ENCODE data around the gene NCAN.

The NCAN gene

DNA sequence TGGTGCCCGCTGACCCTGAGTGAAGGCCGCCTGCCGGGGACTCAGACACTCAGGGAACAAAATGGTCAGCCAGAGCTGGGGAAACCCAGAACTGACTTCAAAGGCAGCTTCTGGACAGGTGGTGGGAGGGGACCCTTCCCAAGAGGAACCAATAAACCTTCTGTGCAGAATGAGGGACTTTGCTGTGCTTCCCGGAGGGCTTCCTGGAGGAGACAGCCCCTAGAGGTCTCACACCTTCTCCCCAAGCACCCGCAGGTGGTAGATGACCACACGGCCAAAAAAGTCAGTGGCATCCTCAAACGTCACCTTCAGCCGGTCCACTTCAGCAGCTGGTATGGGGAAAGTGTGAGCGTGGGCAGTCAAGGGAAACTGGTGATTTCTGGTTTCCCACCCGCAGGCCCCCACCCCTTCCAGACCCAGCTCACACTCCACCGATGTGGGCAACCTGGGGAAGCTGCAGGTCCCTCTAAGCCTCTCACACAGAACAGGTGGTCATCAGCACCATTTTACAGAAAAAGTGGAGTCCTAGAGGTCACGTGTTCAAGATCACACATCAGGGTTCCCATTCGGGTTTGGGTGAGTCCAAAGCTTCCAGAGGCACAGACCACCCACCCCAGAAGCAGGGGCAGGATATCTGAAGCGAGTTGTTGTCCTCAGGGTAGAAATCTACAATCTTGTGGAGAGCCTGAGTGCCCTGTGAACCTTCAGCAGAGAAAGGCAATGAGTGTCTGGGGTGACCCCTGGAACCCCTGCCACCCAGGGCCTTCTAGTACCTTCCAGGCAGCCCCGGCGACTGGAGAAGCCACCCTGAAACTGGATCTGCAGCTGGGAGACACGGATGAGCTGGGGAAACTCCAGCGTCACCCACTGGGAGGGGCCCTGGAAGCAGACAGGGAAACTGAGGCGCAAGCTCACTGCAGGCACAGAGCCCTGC, 9.8 kb upstream of the NCAN start:
- peak overlapping the region; percentile 67 for H3K4me3 ChIP-seq (ENCODE audit: low read depth, low read length)
- TF ChIP-seq CTCF (conservative IDR thresholded peaks at IDR 0.05; ENCODE audit: low read depth, low read length): no peak
- no peak for DNase-seq (ENCODE audit: low read depth)

GRCh38 chr19:19202707-19203011, 9.1 kb upstream of the NCAN start:
- TF ChIP-seq CTCF (conservative IDR thresholded peaks at IDR 0.05; ENCODE audit: low read depth, low read length): no peak
- peak overlapping the region; percentile 67 for H3K4me3 ChIP-seq (ENCODE audit: low read depth, low read length)
- no peak for DNase-seq (ENCODE audit: low read depth)

DNA sequence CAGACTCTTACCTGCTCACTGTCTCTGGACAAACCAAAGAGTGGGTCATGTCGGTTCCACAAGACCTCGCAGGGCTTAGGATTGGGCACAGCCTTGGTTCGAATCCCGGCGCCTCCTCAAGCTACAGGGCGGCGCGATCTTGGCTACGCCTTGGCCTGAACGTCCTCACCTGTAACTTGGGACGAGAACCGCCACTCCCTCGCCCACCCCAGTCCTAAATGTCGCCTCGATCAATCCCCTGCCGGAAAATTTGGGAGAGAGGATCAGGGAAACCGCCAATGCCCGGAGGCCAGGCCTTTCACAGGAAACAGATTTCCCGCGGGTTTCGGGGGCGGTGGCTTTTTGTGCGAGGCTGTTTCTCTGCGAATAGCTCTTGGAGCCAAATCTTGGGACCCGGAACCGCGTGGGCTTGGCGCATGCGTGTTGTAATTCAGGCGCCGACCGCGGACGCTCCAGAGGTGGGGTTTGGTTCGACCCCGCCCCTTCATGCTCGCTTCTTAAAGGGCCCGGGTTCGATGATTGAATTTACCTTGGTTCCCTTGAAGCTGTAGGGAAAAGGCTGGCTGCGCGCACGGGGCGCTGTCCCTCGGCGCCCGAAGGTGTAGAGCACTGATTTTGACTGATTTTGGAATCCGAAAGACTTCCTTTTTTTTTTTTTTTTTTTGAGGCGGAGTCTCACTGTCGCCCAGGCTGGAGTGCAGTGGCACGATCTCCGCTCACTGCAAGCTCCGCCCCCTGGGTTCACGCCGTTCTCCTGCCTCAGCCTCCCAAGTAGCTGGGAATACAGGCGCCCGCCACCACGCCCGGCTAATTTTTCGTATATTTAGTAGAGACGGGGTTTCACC, 8.5 kb upstream of the NCAN start, which contains the start of gene NR2C2AP:
NR2C2AP (minus strand) TSS at position 403 of the 845 bp plus-strand sequence; CDS start at position 49, 354 bp downstream.
- peak; percentile 94 for DNase-seq (ENCODE audit: low read depth)
- peak within 1 kb of the TSS; percentile 67 for H3K4me3 ChIP-seq (ENCODE audit: low read depth, low read length)
- no peak for TF ChIP-seq CTCF (conservative IDR thresholded peaks at IDR 0.05; ENCODE audit: low read depth, low read length)

DNA sequence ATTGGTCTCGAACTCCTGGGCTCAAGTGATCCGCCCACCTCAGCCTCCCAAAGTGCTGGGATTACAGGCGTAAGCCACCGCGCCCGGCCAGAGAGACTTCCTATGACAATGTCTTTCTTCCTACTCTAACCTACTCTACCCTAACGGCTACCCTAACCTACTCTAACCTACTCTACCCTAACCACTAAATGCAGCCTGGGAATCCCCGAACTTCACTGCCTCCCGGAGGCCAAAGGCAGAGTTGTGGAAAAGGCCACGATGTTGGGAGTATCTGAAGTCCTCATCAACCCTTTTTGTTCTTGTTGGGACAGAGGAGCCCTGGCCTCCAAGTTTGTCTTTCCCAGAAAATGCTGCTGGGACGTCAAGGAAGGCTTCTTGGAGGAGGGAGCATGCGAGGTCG, 7.6 kb upstream of the NCAN start:
- no peak for DNase-seq (ENCODE audit: low read depth)
- H3K4me3 ChIP-seq (ENCODE audit: low read depth, low read length): no peak overlapping the region
- TF ChIP-seq CTCF (conservative IDR thresholded peaks at IDR 0.05; ENCODE audit: low read depth, low read length): no peak

GRCh38 chr19:19205416-19206410, 6.0 kb upstream of the NCAN start:
- TF ChIP-seq CTCF (conservative IDR thresholded peaks at IDR 0.05; ENCODE audit: low read depth, low read length): no peak
- DNase-seq (ENCODE audit: low read depth): no peak
- H3K4me3 ChIP-seq (ENCODE audit: low read depth, low read length): no peak overlapping the region

DNA sequence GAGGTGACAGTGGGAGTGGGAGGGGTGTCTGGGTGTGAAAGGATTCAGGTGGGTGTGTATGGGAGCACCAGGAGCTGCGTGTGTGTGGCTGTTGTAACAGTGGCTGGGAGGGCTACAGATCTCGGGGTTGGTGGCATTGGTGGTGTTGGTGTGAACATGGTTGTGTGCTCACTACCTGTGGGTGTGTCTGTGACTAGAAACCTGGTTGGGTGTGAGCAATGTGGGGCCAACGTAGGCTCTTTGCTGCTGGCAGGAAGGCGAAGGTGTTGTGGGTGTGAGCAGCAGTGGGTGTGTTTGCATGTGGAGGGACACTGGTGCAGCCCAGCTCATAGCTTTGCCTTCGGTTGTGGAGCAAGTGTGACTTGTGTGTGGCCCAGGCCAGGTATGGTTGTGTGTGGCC, 4.8 kb upstream of the NCAN start:
- H3K4me3 ChIP-seq (ENCODE audit: low read depth, low read length): no peak overlapping the region
- no peak for DNase-seq (ENCODE audit: low read depth)
- no peak for TF ChIP-seq CTCF (conservative IDR thresholded peaks at IDR 0.05; ENCODE audit: low read depth, low read length)

All from choroid plexus epithelial cell (primary cell).